Loucy (cell line): ENCODE results near the gene MAP3K8.

Experiments
- CTCF ChIP-seq: fragments of 200-600 bp; sonication (generic); conservative IDR thresholded peaks from 2 replicates; pipeline ENCODE4 v1.5.1; 2014; ENCODE audit warnings: mild to moderate bottlenecking, antibody characterized with exemption, low read length
- EZH2phosphoT487 ChIP-seq: fragments of 200-600 bp; IDR thresholded peaks from 2 replicates; pipeline ENCODE4 v1.6.1; 2018; ENCODE audit warnings: antibody characterized with exemption, mild to moderate bottlenecking, moderate library complexity, borderline replicate concordance

DNA sequence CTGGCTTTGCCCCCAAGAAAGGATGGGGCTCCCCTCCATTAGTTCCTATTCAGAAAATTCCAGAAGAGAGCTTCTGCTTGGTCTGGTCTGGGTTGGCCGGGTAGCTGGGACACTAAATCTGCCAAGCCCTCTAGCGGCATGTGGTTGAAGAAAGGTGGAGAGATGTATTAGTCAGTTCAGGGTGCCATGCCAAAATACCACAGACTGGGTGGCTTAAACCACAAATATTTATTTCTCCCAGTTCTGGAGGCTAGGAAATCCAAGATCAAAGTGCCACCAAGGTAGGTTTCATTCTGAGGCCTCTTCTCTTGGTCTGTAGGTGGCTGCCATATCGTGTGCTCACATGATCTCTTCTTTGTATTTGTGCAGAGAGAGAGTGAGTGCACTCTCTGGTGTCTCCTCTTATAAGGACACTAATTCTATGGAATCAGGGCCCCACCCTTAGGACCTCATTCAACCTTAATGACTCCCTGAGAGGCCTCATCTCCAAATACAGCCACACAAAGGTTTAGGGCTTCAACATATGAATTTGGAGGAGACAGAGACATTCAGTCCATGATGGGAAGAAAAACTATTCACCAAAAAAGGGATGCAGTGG is 46.2 kb upstream of the MAP3K8 start:
- TF ChIP-seq CTCF (no peak), EZH2phosphoT487 (no peak)
